GM19372 (cell line): ENCODE data around the gene NSL1.
"Not testable (repeated sequence)": the region's sequence is repeated elsewhere in the genome, so short reads cannot be mapped to it uniquely, and the experiment has no call there.

Experiments
- ATAC-seq: cut with Tn5 transposase; IDR thresholded peaks from one replicate; pipeline ENCODE4 v1.9.1; 2021; ENCODE audit warnings: mild to moderate bottlenecking, low read depth, moderate library complexity; ENCODE audit not compliant: unreplicated experiment

NSL1 gene

DNA sequence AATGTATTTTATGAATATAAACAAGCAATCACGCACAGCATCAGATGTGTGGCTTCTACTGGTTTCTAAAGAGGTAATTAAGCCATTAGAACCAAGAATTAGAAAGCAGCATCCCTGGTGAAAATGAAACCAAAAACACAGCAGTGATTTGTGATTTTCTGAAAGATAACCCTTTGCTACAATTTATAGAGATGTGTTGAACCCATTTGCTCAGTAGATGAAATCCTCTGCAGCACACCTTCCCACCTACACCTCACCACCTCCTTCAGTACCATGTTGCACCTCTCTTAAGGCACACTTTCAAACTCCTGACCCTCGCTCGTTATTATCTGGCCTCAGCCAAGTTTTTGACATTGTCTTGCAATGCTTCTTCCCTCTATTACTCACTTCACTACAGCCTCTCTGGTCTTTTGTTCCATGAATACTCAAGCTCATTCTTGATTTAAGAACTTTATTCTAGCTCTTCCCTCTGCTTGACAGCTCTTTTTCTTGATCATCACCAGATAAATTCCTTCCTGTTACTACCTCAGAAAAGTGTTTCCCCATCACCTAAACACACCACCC lies 38.6 kb downstream of the NSL1 start:
- ATAC-seq, result no peak

GRCh38 chr1:212752252-212752933 lies 39.2 kb downstream of the NSL1 start:
- ATAC-seq, result no peak

- ATAC-seq, result no peak
Observed at GRCh38 chr1:212749821-212750535, 41.6 kb downstream of the NSL1 start.

DNA sequence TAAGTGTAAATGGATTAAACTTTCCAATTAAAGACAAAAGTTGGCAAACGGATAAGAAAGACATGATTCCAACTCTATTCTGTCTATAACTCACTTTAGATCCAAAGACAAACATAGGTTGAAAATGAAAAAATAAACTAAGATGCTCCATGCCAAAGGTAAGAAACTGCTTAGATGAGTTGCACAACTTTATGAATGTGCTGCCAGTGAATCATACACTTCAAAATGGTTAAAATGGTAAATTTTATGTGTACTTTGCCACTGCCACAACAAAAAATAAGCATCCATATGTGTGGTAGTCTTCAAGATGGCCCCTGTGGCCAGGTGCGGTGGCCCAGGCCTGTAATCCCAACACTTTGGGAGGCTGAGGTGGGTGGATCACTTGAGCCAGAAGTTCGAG lies 45.0 kb downstream of the NSL1 start:
- no peak for ATAC-seq

DNA sequence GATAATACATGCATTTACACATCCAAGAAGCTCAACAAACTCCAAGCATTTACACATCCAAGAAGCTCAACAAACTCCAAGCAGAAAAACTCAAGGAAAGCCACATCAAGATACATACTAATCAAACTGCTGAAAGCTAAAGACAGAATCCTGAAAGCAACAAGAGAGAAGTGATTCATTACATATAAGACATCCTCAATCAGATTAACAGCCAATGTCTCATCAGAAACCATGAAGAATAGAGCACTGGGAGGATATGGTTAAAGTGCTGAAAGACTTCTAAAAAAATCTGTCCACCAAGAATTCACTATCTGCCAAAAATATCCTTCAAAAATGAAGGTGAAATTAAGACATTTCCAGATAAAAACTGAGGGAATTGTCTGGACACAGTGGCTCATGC lies 46.3 kb downstream of the NSL1 start:
- no peak for ATAC-seq

- ATAC-seq, result no peak
Observed at GRCh38 chr1:212743901-212744475, 47.6 kb downstream of the NSL1 start.

GRCh38 chr1:212738330-212738729 lies 53.2 kb downstream of the NSL1 start:
- no peak for ATAC-seq

- ATAC-seq, result no peak
Observed at GRCh38 chr1:212737559-212737958, 54.0 kb downstream of the NSL1 start.

GRCh38 chr1:212733109-212733508 lies 58.5 kb downstream of the NSL1 start:
- no peak for ATAC-seq

DNA sequence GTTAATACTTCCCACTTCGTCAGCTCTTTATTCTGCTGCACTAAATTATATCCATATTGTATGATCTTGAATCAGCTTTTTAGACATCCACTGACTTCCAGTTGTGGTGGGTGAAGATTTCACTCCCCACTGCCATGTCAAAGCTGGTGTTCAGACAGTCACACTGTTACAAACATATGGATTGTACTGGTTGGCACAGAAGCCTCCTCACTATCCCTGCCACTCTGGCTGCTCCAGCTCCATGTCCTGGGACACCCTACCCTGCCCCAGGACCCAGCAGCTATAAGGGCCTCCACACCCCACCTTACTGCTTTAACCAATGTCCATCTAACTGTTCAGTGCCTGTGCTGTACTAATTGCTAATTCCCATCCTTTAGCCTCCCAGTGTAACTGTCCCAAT lies 59.9 kb downstream of the NSL1 start:
- ATAC-seq, result no peak

GRCh38 chr1:212728606-212729005 lies 63.0 kb downstream of the NSL1 start:
- ATAC-seq, result no peak

DNA sequence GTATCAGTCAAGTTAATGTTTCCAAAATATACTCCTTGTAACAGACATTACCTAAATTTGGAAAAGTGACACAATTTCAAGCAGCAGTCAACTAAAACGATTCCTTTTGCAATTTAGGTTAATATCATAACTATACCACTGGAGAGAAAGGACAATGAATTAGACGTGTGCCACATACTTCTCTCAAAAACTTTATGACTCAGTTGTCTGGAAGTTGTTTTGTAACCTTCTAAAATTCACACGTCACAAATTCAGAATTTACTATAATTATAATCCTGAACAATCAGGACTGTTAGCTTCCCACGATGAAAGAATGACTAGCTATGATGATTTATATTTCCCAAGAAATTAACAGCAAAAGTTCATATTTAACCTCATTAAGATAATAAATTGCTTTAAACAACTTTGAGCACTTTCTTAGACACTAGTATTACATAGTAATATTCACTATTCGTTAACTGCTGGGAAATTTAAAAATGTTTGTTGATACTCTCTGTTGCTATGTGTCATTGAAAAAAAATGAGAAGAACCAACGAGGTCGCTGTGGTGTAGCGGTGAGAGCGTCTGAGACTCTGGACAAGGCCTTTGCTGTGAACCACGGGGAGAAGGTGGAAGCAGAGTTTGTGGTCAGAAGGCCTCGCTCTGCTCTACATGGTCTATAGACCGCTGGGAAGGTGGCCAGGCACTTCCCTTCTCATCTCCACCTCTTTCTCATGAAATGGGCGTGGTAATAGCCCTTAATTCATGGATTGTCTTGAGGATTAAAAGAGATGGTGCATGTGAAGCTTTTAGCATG lies 64.0 kb downstream of the NSL1 start:
- no peak for ATAC-seq

DNA sequence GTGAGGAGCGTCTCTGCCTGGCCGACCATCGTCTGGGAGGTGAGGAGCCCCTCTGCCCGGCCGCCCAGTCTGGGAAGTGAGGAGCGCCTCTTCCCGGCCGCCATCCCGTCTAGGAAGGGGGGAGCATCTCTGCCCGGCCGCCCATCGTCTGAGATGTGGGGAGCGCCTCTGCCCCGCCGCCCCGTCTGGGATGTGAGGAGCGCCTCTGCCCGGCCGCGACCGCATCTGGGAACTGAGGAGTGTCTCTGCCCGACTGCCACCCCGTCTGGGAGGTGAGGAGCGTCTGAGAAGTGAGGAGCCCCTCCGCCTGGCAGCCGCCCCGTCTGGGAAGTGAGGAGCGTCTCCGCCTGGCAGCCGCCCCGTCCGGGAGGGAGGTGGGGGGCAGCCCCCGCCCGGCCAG lies 66.9 kb downstream of the NSL1 start:
- ATAC-seq, result not testable (repeated sequence)

GRCh38 chr1:212722270-212722957 lies 69.2 kb downstream of the NSL1 start:
- ATAC-seq, result no peak

DNA sequence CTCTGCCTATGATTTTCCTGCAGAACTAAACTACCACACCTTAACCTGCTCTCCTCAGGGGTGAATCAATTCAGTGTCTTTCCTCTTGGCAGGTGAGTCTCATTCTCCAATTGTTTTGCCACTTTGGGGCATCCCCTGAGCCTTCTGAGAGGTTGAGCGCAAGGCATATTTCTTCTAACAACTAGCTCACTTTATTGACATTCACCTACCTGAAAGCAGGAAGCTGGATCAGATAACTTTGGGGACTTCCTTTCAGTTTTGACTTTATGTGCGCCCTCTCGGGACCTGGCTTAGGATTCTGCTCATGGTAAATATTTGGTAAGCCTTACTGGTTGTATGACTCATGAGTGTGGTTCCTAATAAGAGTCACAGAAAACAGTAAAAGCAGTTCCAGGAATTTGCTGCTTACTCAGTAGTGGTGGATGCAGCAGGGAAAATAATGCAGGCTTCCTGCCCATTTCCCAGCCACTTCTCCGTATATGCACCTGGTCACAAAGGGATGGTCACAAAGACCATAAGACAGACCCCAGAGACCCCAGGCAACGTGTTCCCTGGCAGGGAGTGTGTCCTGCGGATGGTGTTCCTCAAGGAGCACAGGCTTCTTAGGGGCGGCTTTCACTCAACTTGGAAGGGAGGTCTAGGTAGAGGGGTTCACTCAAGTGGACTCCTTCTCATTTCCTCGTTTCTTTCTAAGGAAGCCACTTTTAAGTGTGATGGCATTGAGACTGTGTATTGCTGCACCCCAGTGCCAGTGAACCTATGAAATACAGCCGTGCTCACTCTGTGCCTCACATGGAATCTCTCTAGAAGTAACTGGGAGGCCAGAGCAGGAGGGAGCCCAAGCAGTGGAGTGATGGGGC lies 70.0 kb downstream of the NSL1 start:
- no peak for ATAC-seq

DNA sequence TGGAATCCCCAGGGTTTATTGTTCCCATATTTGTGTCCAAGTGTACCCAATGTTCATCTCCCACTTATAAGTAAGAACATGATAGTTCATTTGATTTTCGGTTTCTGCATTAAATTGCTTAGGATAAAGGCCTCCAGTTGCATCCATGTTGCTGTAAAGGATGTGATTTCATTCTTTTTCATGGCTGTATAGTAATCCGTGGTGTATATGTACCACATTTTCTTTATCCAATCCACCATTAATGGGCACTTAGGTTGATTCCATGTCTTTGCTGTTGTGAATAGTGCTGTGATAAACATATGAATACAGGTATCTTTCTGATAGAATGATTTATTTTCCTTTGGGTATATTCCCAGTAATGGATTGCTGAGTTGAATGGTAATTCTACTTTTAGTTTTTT lies 71.9 kb downstream of the NSL1 start:
- no peak for ATAC-seq

DNA sequence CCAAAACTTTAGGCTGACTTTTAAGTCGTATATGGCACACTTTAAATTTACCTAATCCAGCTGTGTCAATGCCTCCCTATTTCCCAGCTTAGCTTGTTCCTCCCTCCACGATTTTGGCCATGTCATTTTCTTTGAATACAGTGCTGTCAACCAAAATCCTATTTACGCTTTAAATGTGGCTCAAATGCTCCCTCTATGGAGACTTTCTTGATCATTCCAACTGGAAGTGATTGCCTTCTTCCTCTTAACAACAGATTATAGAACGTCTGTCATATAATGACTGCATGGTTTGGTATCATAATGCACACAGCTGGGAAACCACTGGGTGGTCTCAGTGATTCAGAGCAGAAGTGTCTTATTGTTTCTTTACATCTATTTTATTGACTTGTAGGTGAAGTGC lies 73.1 kb downstream of the NSL1 start:
- no peak for ATAC-seq

- no peak for ATAC-seq
Observed at GRCh38 chr1:212716161-212716560, 75.4 kb downstream of the NSL1 start.

DNA sequence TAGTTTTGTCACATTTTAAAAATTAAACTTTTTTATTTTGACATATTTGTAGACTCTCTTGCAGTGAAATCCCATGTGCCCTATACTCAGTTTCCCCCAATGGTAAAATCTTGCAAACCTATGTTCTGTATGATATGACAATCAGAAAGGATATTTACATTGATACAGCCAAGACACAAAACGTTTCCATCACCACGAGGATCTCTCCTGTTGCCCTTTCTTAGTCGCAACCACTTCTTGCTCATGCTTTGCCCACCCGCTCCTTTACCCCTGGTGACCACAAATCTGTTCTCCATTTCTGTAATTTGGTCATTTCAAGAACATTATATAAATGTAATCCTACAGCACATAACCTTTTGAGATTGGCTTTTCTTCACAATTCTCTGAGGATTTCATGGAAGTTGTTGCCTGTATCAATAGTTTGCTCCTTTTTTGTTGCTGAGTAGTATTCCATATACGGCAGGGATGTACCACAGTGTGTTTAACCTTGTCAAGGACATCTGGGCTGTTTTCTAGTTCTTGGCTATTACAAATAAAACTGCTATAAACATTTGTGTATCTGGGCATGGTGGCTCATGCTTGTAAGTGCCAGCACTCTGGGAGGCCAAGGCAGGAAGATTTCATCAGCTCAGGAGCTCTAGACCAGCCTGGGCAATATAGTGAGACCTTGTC lies 78.0 kb downstream of the NSL1 start:
- no peak for ATAC-seq
